GM18498 (cell line): ENCODE data around the gene BID.

Source experiments
- ATAC-seq: cut with Tn5 transposase; IDR thresholded peaks from one replicate; pipeline ENCODE4 v1.9.1; 2021; ENCODE audit warnings: mild to moderate bottlenecking, moderate library complexity; ENCODE audit not compliant: unreplicated experiment

Gene BID

GRCh38 chr22:17803609-17804270 is 29.5 kb upstream of the BID start:
- ATAC-seq: no peak

DNA sequence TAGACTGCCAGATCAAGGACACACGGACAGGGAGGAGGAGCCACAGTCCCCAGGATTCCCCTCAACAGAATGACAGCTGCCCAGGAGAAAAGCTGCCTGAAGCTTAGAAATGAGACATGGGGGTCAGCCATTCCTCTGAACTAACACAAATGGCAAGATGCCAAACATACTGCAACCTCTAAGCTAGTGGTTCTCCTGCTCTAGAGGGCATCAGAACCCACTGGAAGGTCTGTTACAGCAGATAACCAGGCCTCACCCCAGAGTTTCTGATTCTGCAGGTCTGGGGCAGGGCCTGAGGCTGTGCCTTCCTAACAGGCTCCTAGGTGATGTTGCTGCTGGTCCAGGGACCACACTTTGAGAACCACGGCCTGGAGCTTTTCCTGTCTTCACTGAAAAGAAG is 28.6 kb upstream of the BID start:
- no peak for ATAC-seq

DNA sequence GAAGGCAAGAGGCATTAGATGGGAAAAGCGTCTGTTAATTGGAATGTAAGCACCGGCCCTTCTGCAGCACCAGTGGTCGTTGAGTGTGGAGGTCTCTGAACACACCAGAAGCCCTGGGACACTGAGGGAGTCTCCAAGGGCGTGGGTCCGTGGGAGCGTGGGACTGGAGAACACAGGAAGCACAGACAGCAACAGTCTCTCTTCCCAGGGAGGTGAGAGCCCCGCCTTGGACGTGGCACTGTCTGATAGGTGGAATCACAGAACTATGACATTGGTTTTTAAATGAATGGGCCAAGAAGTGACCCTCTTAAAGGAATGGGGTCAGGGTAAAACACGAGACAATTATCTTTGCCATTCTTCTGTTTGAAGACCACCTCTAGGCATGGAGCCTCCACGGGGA is 28.1 kb upstream of the BID start:
- no peak for ATAC-seq

- peak; percentile 51 for ATAC-seq
These were observed 23.7 kb upstream of the BID start for GRCh38 chr22:17797721-17798559.

DNA sequence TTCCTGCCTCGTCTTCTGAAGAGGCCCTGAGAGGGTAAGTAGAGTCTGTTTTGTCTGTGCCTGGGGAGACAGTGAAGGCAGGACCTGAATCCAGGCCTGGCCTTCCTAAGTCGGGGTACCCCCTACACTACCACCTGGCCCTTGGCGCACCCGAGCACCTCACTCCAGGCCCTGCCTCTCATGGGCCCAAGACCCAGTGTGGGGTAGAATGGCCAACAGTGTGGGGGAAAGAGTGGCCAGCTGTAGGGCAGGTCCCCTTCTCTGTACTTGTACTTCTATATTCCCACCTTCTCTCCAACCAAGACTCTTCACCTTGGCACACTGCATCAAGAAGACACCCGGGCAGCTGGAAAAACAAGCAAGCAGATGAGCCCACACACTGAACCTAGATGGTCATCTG is 22.4 kb upstream of the BID start:
- no peak for ATAC-seq

DNA sequence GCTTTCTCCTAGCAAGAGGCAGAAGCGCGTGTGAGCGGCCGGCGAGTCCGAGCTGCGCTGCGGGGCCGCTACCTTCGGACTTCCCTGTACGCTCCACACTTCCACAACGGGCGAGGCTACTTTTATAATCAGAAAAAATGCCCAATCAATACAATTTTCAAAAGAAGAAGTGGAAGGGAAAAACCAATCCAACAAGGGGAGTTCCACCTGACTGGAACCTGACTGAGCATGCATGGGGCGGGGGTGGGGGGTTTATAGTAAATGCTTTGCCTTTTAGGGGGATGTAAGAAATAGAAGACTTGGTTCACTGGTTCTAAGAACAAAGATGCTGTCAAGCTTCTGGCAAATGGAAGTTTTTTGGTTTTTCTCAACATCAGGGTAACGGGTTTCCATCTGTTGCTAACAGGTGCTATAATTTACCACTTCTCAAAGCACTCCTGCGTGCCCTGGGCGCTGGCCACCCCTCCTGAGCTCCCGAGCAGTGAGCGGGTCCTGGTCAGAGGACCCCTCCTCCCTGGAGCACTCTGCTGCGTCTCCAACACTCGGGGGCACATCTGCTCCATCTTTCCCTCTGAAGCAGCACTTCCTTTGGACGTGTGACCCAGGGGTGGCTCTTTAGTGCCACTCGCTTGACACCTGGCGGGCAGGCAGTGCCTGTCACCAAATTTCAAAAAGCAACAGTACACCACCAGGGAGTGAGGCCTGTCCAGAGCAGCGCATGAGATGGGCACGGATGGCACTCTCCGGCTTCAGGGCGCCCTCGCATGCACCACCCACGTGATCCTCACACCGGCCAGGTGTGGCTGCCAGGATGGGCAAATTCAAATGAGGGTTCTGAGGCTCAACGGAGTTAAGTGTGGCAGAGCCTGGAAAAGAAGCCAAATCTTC is 21.6 kb upstream of the BID start:
- no peak for ATAC-seq

DNA sequence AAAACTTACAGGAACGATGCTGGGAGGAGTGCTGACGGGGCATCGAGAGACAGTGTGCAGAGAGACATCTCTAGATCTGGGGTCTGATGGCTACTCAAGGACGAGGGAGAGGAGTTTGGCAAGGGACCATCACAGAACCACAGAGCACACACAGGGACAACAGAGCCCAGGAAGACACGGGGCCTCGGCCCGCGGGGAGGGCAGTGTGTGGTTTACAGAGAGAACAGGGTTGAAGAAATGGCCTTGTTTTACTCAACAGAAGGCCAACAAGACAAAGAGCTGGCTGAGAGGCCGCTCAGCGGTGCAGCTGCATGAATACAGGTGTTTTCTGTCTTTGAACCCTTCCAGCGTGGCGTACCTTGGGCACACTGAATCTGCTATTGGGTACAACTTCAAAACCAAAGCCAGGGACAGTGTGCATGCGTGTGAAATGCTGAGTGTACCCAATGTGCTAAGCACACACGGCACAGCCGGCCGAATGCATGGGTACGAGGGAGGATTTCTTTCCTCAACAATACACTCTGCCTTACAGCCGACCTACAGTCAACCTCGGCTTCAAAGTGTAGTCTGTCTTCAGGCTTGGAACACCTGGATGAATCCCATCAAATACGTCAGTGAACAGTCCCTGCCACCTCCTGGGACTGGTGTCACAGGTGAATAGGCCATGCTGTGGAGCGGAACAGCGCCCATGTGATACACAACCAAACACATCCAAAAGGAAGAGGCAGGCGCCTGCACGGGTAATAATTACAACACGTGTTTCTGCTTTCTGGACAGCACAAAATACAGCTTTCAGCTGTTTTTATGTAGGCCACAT is 20.7 kb upstream of the BID start:
- no peak for ATAC-seq

GRCh38 chr22:17792854-17793434 is 18.7 kb upstream of the BID start:
- ATAC-seq: no peak

GRCh38 chr22:17792299-17792698 is 18.0 kb upstream of the BID start:
- no peak for ATAC-seq

- no peak for ATAC-seq
These were observed 16.9 kb upstream of the BID start for GRCh38 chr22:17791196-17791595.

GRCh38 chr22:17789379-17790200 is 15.3 kb upstream of the BID start:
- no peak for ATAC-seq

DNA sequence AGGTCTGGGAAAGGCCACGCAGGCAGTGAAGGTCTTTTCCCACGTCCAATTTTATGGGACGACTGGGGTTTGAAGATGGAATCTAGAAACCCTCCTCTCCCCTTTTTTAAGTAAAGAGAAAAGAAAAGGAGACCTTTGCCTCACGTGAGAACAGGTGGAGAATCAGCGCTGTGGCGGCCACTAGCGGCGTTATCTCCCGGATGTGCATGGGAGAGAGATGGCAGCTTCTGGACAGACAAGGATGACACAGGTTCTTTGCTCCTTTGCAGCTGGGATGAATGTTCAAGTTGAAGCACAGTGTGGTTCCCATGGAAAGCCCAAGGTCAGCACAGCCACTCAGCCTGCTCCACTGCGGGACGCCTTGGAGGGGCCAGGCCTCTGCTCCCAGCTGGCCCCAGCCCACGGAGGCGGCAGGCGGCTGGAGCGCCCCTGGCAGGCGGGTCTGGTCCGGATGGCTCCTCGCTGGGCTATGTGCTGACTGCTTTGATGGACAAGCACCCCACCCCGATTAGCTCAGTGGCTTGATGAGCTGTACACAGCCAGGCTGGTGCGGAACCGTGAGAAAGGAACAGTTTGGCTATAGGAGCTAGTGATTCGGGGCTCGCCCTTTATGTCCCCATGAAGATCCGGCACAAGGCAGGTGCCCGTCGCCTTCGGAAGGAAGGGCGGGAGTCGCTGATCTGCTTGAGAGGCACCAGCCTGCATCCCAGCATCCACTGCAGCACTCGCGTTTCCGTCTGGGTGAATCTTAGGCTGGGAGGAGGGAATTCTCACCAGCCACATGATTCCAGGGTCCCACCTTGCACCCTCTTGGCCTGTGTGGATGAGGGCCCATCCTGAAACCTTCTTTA is 14.5 kb upstream of the BID start:
- no peak for ATAC-seq

- no peak for ATAC-seq
These were observed 13.6 kb upstream of the BID start for GRCh38 chr22:17787716-17788330.

DNA sequence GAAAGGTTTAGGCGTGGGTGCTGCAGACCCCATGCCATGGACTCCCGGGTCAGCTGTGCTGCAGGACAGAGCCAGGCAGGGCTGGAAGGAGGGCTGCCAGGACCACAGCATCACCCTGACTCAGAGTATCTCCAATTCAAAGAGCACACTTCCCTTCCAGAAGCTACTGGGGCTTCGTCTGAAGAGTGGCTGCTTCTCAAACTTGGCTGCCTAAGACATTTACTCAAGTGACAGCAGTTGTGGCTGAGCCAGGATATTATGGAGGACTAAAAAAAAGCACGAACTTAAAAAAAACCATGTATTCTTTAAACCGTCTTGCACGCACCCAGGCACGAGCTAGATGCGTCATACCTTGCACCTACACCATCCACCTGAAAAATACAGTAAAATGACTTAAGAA is 13.0 kb upstream of the BID start:
- ATAC-seq: no peak

GRCh38 chr22:17786435-17787161 is 12.3 kb upstream of the BID start:
- ATAC-seq: no peak

DNA sequence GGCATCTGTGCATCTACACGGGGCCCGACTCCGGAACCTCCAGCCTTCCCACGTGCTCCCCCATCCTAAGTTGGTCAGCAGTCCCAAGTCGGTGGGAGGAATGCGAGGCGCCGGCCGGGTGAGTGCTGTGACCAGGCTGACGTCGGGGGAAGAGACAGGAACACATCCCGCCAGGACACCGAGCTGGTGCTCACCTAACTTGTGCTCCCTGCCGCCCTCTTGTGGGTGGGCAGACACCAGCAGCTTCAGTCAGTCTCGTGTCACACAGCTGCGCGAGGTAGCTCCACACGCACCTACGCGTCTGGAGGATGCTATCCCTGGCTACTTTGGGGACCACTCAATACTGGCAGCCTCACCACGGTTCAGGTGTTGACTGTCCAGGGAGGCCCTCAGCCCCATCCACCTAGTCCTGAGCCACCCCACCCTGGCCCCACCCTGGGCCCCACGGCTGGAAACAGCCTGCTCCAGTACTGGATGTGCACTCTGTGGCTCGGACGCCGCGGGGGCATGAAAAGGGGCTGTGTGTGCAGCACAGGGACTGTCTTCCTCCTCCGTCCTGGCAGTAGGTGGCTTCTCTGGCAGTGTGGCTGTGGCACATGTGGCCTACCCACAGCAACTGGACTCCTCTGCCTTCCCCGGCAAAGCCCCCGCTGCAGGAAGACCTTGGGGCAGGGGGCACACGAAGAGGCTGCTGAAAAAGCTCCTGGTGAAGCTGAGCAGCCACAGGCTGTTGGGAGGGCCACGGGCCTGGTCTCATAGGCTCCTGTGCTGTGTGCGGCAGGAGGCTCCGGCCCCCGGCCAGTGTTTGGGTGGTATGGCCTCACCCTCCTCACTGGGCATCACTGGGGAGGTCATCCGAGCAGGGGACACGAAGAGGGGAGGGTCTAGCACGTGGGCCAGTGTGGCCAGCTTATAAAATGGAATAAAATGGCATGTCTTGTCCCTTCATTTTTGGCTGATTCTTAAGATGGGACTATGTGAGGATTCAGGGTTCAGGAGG is 11.2 kb upstream of the BID start:
- ATAC-seq: no peak
